Activated naive CD8-positive, alpha-beta T cell treated with anti-CD3 and anti-CD28 coated beads for 36 hours (primary cell): ENCODE measurements around the gene KMT5B. TPM values are rescaled to one million over a fixed set of nuclear protein-coding genes. Genes with fewer than 3 reads are reported as not detected.

Experiments
- DNase-seq: peaks from one replicate; pipeline ENCODE4 v3.0.0; 2021
- H3K27ac Mint-ChIP-seq: one replicate; pipeline ENCODE4 v1.8.0; 2022; ENCODE audit warnings: mild to moderate bottlenecking, moderate library complexity, mixed read lengths
- H3K27me3 Mint-ChIP-seq: one replicate; pipeline ENCODE4 v1.8.0; 2022; ENCODE audit warnings: mild to moderate bottlenecking, mixed read lengths
- H3K36me3 Mint-ChIP-seq: one replicate; pipeline ENCODE4 v1.8.0; 2021; ENCODE audit warnings: mild to moderate bottlenecking, mixed read lengths
- H3K4me1 Mint-ChIP-seq: one replicate; pipeline ENCODE4 v1.8.0; 2021; ENCODE audit warnings: mixed read lengths
- H3K4me3 Mint-ChIP-seq: one replicate; pipeline ENCODE4 v1.8.0; 2022; ENCODE audit warnings: mild to moderate bottlenecking, moderate library complexity, mixed read lengths
- H3K9me3 Mint-ChIP-seq: one replicate; pipeline ENCODE4 v1.8.0; 2022; ENCODE audit warnings: mixed read lengths
- total RNA-seq, 2 experiments: library from RNA; stranded (reverse); gene quantifications; one replicate each; pipeline ENCODE4 v1.2.3, GENCODE V29; 2021

KMT5B gene
- total RNA-seq, 2 experiments from 2014 or later: 15.7 to 18.4 TPM

- Mint-ChIP-seq H3K27ac (no peak overlapping the region), H3K9me3 (peaks cover 12% of the 10 kb centered on the region), H3K4me3 (no peak overlapping the region), H3K27me3 (peaks cover 18% of the 10 kb centered on the region), H3K4me1 (no peaks in the 10 kb centered on the region), H3K36me3 (peaks cover 8% of the 10 kb centered on the region)
- DNase-seq: no peak
These were observed 79.3 kb downstream of the KMT5B start for GRCh38 chr11:68133761-68134160.

DNA sequence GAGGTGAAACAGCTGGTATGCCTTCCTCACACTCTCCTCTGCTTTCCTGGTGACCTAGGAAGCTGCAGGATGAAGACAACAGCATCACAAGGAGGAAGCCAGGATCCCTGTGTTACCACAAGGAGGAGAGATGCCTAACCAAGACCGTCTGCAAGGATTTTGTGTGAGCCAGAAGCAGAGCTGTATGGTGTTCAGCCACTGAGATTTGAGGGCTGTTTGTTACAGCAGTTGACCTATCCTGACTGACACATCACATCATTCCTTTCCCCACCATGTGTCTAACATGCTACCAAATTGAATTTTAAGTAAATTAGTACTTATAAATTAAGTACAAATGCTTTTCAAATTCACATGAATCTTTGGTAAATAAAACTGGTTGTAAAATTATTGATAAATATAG, 83.0 kb downstream of the KMT5B start:
- DNase-seq: no peak
- H3K9me3 Mint-ChIP-seq: peaks cover 12% of the 10 kb centered on the region
- no peak overlapping the region for H3K27ac Mint-ChIP-seq
- no peak overlapping the region for H3K4me3 Mint-ChIP-seq
- no peaks in the 10 kb centered on the region for H3K4me1 Mint-ChIP-seq
- peaks cover 26% of the 10 kb centered on the region for H3K27me3 Mint-ChIP-seq
- H3K36me3 Mint-ChIP-seq: peaks cover 8% of the 10 kb centered on the region

- no peak overlapping the region for H3K27ac Mint-ChIP-seq
- peaks cover 25% of the 10 kb centered on the region for H3K27me3 Mint-ChIP-seq
- H3K36me3 Mint-ChIP-seq: peaks cover 5% of the 10 kb centered on the region
- peaks cover 9% of the 10 kb centered on the region for H3K9me3 Mint-ChIP-seq
- H3K4me1 Mint-ChIP-seq: no peaks in the 10 kb centered on the region
- no peak overlapping the region for H3K4me3 Mint-ChIP-seq
- DNase-seq: no peak
These were observed 84.3 kb downstream of the KMT5B start for GRCh38 chr11:68128682-68129327.

DNA sequence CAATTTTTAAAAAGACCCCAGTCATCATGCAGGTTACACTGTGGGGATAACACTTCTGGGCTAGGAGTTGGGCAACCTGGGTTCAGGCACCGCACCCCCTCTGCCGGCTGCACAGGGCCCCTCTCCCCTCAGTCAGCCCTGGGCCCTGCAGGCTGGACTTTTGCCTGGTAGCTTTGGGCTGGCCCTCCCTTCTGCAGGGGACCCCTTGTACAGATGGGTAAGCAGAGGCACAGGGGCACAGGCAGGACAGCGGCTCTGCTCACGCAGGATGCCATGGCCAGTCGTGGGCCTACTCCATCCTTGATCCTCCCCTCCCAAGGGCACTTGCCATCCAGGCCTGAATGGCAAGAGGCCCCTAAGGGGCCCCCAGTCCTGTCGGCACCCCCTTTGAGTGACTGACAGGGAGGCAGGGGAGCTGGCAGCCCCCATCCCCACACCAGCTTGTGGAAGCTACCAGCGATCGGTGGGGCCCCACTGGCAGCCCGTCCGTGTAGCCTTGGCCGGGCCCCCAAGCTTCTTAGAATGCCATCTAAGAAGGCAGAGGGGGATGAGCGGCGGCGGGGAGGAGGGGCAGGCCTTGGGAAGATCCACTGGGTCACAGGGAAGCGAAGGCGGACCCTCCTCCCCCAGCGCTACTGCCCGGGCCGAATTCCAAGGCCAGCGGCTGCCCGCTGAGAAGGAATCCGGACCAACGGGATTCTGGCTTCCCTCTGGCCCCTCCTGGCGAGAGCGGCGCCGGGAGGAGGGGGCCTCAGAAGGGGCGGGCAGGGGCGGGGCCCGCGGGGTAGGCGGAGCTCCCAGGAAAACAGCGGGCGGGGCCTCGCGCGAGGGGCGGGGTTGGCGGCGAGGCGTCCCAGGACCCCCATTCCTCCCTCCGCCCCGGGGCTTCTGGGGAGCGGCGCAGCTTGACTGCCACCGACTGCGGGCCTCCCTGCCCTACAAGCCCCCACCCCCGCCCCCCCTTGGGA, 85.1 kb downstream of the KMT5B start:
- no peak for DNase-seq
- Mint-ChIP-seq H3K36me3 (peaks cover 4% of the 10 kb centered on the region), H3K4me3 (no peak overlapping the region), H3K27ac (no peak overlapping the region), H3K9me3 (peaks cover 9% of the 10 kb centered on the region), H3K27me3 (peaks cover 22% of the 10 kb centered on the region), H3K4me1 (no peaks in the 10 kb centered on the region)

- Mint-ChIP-seq H3K36me3 (peaks cover 1% of the 10 kb centered on the region), H3K27ac (no peak overlapping the region), H3K4me1 (peaks cover 7% of the 10 kb centered on the region), H3K9me3 (no peaks in the 10 kb centered on the region), H3K27me3 (peaks cover 22% of the 10 kb centered on the region), H3K4me3 (no peak overlapping the region)
- no peak for DNase-seq
These were observed 87.9 kb downstream of the KMT5B start for GRCh38 chr11:68125164-68125563.

GRCh38 chr11:68122936-68123539, 90.1 kb downstream of the KMT5B start:
- Mint-ChIP-seq H3K9me3 (no peaks in the 10 kb centered on the region), H3K27me3 (peaks cover 6% of the 10 kb centered on the region), H3K36me3 (peaks cover 7% of the 10 kb centered on the region), H3K4me3 (no peak overlapping the region), H3K27ac (no peak overlapping the region), H3K4me1 (peaks cover 19% of the 10 kb centered on the region)
- no peak for DNase-seq

DNA sequence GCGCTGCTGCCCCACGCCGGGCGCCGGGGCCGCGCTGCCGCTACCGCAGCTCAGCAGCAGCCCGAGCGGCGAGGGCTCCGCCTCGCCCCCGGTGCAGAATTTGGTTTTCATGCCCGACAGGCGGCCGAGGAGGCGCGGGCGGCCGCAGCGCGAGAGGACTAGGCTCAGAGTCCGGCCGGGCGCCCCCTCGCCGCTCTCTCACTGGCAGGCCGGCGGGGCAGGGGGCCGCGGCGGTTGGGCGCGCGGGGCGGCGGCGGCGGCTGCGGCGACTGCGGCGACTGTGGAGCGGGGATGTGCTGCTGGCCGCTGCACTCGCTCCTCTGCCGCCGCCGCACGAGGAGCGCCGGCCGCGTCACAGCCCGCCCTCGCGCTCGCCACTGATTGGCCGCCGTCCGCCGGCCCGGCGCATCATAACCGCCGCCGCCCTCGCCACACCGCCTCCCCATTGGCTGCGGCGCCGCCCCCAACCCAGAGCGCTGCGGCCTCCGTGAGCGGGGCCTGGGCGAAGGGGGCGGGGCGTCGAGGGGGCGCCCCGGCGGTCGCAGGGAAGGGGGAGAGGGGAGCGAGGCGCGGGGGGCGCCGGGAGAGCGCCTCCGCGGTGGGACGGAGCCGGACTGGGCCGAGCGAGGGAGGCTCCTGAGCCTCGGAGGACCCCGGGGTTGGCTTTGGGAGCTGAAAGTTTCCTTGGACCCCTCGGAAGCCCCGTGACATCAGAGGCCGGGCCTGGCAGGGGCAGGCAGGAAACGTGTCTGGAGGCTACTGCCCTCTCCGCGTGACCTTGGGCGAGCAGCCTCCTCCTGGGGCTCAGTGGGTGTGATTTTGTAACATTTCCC, 91.8 kb downstream of the KMT5B start, which contains the start of gene CHKA:
Gene CHKA, minus strand, starts transcription at position 322 of the 833 bp plus-strand sequence. Its CDS starts 211 bp downstream, at position 111.
- H3K36me3 Mint-ChIP-seq: peaks cover 7% of the 10 kb centered on the region
- no peaks in the 10 kb centered on the region for H3K27me3 Mint-ChIP-seq
- peak within 1 kb of the TSS; percentile 88 for H3K4me3 Mint-ChIP-seq
- H3K4me1 Mint-ChIP-seq: peaks cover 23% of the 10 kb centered on the region
- DNase-seq: peak; percentile 96
- peak within 1 kb of the TSS; percentile 89 for H3K27ac Mint-ChIP-seq
- H3K9me3 Mint-ChIP-seq: no peaks in the 10 kb centered on the region

GRCh38 chr11:68120273-68121066, 92.6 kb downstream of the KMT5B start:
- H3K36me3 Mint-ChIP-seq: peaks cover 7% of the 10 kb centered on the region

GRCh38 chr11:68118706-68119448, 94.2 kb downstream of the KMT5B start:
- H3K9me3 Mint-ChIP-seq: no peaks in the 10 kb centered on the region
- H3K4me3 Mint-ChIP-seq: peak overlapping the region; percentile 45
- H3K27ac Mint-ChIP-seq: no peak overlapping the region
- no peak for DNase-seq
- H3K36me3 Mint-ChIP-seq: peaks cover 7% of the 10 kb centered on the region
- H3K4me1 Mint-ChIP-seq: peaks cover 31% of the 10 kb centered on the region
- H3K27me3 Mint-ChIP-seq: no peaks in the 10 kb centered on the region

More at GRCh38 chr11:68120273-68121066, 92.6 kb downstream of the KMT5B start:
- peak; percentile 58 for DNase-seq
- Mint-ChIP-seq H3K27me3 (no peaks in the 10 kb centered on the region), H3K9me3 (no peaks in the 10 kb centered on the region), H3K27ac (peak overlapping the region; percentile 83), H3K4me3 (peak overlapping the region; percentile 88), H3K4me1 (peaks cover 24% of the 10 kb centered on the region)

GRCh38 chr11:68117853-68118470, 95.1 kb downstream of the KMT5B start:
- peaks cover 31% of the 10 kb centered on the region for H3K4me1 Mint-ChIP-seq
- H3K4me3 Mint-ChIP-seq: no peak overlapping the region
- peaks cover 7% of the 10 kb centered on the region for H3K36me3 Mint-ChIP-seq
- no peak overlapping the region for H3K27ac Mint-ChIP-seq
- H3K9me3 Mint-ChIP-seq: no peaks in the 10 kb centered on the region
- no peaks in the 10 kb centered on the region for H3K27me3 Mint-ChIP-seq
- DNase-seq: no peak

DNA sequence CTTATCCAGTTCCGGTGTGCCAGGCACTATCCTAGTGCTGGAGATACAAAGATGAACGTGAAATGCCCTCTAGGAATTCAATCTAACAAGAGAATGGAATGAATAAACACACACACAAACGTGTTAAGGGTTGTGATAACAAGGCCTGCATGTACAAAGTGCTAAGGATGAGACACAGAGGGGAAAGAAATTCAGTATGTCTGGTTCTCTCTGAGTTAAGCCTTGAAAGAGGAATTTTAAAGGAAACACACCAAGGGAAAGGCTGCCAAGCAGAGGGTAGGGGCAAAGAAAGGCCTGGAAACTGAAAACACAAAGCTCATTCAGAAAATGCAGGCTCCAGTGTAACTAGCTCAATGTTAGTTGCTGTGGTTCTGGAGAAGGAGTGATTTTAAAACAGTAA, 96.1 kb downstream of the KMT5B start:
- no peak for DNase-seq
- Mint-ChIP-seq H3K36me3 (peaks cover 7% of the 10 kb centered on the region), H3K4me1 (peaks cover 28% of the 10 kb centered on the region), H3K9me3 (no peaks in the 10 kb centered on the region), H3K27ac (no peak overlapping the region), H3K27me3 (no peaks in the 10 kb centered on the region), H3K4me3 (no peak overlapping the region)

GRCh38 chr11:68116126-68116525, 97.0 kb downstream of the KMT5B start:
- no peak overlapping the region for H3K4me3 Mint-ChIP-seq
- no peak overlapping the region for H3K27ac Mint-ChIP-seq
- peaks cover 7% of the 10 kb centered on the region for H3K36me3 Mint-ChIP-seq
- H3K27me3 Mint-ChIP-seq: no peaks in the 10 kb centered on the region
- H3K9me3 Mint-ChIP-seq: no peaks in the 10 kb centered on the region
- DNase-seq: no peak
- peaks cover 27% of the 10 kb centered on the region for H3K4me1 Mint-ChIP-seq

- Mint-ChIP-seq H3K4me3 (no peak overlapping the region), H3K4me1 (peaks cover 25% of the 10 kb centered on the region), H3K36me3 (peaks cover 7% of the 10 kb centered on the region), H3K27ac (no peak overlapping the region), H3K9me3 (no peaks in the 10 kb centered on the region), H3K27me3 (no peaks in the 10 kb centered on the region)
- DNase-seq: no peak
These were observed 97.8 kb downstream of the KMT5B start for GRCh38 chr11:68115285-68115684.
